Superior temporal gyrus (tissue), 1 donor: ENCODE results near the gene HOGA1.
"Not testable (repeated sequence)": the region's sequence is repeated elsewhere in the genome, so short reads cannot be mapped to it uniquely, and the experiment has no call there.

Source experiments
- DNase-seq: peaks from one replicate; pipeline ENCODE4 v3.0.0-alpha.2; 2016; ENCODE audit errors: extremely low spot score

HOGA1 gene

GRCh38 chr10:97649405-97649750 lies 65.2 kb downstream of the HOGA1 start:
- not testable (repeated sequence) for DNase-seq

- DNase-seq: no peak
These were observed 66.5 kb downstream of the HOGA1 start for GRCh38 chr10:97650726-97651125.

- DNase-seq: no peak
These were observed 67.6 kb downstream of the HOGA1 start for GRCh38 chr10:97651773-97652172.

- no peak for DNase-seq
These were observed 72.6 kb downstream of the HOGA1 start for GRCh38 chr10:97656777-97657176.

- DNase-seq: no peak
These were observed 75.4 kb downstream of the HOGA1 start for GRCh38 chr10:97659589-97659988.
